ENCODE measurements around the gene CEACAM21.

CEACAM21 gene

DNA sequence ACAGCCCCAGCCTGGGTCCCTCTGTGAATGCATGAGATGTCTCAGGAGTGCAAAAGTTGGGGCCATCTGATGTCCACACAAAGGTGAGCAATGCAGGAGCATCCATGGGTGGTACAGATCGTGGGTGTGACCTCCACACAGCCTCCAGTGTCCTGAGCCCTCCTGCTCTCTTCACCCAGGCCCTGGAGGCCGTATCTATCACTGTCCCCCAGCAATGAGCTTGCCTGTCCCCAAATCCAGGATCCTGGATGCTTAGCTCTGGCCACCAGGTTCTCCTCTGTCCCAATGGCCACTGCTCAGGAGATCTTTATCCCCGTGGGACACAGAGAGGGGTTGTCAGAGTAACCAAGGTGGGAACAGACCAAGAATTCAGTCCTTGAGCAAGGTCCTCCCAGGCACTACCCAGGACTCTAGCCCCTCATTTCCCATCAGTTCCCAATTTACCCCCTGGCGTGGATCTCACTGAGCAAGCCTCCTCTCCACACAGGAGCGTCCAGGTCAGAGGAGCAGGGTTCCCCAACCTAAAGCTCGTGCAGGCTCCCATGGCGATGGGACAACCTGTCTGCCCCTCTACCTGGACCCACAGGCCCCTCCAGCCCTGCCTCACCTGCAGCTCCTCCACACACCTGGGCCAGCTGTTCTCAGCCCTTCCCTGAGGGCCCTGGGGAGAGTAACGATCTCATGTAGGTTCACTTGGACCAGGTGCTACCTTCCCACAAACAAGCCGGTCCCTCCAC, 11.3 kb downstream of the CEACAM21 start:
- no peak for ATAC-seq

DNA sequence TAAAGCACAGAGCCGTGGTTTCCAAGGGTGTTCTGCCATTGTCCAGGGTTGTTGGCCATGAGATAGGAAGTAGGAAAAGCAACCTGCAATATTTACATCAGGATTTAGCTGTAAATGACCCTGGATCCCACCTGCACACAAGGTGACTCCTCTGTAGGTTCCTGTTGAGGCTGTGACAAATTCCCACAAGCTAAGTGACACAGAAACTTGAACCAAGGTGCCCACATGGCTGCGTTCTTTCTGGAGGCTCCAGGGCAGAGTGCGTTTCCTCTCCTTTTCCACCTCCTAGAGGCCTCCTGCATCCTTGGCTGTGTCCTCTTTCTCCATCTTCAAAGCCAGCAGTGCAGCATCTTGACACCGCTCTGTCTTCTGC, 11.9 kb downstream of the CEACAM21 start:
- ATAC-seq = no peak

DNA sequence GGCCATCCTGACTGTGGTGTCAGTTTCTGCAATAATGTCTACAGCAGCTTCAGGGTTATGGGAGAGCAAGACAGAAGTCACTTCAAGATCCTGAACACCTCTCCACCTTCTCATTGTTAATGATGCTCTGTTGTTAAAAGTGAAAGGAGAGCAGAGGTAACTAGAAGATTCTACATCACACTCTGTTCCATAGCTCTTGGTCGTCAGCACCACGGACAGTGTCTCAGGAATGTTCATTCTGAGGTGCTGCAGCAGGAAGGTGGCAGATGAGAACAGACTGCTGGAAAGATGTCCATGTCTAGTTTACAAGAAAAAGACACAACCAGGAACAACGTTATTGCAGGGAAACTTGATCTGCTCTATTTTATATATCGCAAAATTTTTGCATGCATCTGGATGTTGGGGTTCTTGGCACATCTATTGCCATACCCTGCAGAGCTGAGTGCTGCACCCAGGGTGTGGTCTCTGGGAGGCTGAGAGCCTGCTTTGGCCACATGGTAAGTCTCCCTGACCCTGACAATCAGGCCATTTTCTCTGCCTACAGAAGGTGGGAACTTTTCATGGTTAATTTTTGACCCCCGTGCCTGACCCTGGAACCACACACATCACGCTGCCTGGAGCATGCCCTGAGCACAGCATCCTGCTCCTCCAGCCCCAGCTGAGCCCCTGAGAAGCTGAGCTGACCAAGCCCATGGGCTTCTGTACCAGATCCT, 12.7 kb downstream of the CEACAM21 start:
- ATAC-seq = no peak

DNA sequence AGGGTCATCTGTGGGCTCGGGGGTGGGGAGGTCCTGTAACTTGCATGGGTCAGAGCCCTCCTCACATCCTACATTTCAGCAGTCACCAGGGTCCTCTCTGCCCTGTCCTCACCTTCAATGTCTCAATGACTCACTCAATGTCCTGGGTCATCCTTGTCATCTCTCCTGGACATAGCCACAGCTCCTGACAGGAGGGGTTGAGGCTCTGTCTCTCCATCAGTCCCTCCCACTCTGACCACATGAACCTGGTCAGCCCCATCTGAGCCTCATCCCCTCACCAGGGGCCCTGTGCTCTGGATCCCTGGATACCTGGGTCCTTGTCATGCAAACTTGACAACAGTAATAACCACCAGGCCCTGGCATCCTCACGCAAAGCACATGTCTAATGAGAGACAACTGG, 13.4 kb downstream of the CEACAM21 start:
- no peak for ATAC-seq

DNA sequence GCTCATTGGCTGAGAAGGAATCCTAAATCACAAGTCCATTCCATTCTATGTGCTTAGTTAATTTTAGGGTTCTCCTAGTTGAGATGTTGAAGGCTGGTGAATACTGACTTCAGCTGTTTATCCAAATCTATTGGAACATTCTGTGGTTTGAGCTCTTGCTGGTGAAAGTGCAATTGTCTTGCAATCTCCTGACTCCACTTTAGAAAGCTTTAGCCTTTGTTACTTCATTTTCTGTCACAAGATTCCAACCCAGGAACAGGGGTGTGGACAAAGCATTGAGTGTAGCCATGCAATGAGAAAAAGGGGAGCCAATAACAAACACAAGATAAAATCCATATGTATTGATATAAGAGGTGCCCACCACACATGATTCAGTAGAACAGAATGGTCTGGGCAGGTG, 15.0 kb downstream of the CEACAM21 start:
- no peak for ATAC-seq

DNA sequence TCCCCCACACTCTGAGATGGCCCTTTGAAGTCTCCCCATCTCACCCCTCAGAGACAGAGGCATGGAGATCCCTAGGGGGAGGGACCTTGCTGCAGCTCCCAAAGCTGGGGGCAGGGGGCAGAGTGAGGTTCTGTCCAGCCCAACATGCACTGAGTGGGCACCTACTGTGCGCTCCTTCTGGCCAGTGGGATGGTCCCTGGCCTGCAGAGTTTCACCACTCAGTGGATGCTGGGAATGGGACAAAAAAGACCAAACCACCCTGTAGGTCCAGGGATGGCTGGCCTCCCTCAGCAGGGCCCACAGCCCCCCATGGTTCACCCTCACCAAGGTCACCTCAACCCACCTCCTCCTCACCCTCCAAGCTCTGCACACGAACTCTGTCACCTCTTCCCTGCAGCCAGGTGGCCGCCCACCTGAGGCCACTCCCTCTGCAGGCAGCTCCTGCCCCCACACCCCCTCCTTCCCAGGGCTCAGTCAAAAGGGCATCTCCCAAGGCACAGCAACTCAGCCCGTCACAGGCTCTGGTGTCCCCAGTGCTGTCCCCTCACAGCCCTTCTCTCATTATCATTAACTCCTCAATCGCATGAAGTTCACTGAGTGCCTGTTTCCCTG, 16.1 kb downstream of the CEACAM21 start:
- no peak for ATAC-seq

DNA sequence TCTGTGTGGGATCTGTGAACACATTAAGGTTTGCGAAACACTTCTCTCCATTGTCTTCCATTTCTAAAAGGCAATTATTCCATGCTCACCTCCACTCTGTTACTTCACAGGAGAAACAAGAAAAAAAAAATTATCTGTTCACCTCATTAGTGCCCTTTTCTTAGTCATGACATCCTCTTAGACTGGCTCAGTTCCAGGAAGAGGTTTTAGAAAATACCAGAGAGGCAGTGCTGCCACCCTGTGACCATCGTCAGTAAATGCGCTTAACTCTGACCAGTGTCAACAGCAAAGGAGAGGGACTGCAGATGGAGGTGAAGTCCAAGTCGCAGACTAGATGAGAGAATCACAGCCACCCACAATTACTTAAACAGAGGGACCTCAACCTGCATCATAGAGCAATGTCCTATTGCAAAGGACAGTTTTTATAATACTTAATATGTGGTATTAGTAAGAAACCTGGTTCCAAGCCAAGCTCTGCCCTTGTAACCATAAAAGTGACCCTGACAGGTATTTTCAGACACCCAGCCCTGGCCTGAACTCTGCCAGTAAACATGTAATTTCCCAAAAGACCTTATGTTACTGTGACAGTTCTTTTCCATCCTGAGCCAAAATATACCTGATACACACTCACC, 19.4 kb downstream of the CEACAM21 start:
- peak; percentile 87 to 92 for ATAC-seq

DNA sequence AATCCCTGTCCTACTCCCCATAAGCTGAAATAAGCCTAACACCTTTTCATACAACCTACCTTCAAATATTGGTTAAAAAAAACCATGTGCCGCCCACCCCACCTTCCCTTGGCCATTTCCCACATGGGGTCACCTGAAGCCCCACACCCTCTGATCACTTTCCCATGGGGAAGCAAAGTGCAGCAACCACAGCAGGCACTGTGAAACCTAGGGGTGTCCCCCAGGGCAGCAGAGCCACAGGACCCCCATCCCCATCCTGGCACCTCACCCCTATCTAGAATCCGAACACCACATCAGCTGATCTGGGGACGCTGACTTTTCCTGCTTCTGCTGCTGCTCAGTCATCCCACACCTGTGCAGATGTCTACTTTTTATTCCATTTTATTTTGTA, 19.9 kb downstream of the CEACAM21 start:
- ATAC-seq = no peak

DNA sequence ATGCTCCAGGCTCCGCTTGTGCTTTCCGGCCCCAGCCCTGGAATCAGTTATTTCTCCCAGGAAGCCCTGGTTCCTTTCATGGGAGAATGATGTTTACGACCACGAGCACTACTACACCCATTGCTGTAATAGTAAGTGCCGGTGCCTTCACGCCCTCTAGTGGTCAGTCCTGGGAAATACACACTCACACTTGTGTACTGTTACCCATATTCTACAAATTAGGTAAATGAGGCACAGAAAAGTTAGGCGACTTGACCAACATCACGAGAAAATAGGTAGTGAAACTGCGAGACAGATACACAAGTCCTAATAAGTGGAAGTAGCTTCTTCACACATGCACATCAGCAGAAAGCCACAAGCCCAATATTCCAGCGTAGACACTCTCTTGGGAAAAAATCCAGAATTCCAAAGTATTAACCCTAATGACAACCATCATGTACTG, 21.7 kb downstream of the CEACAM21 start:
- peak; percentile 74 to 87 for ATAC-seq

DNA sequence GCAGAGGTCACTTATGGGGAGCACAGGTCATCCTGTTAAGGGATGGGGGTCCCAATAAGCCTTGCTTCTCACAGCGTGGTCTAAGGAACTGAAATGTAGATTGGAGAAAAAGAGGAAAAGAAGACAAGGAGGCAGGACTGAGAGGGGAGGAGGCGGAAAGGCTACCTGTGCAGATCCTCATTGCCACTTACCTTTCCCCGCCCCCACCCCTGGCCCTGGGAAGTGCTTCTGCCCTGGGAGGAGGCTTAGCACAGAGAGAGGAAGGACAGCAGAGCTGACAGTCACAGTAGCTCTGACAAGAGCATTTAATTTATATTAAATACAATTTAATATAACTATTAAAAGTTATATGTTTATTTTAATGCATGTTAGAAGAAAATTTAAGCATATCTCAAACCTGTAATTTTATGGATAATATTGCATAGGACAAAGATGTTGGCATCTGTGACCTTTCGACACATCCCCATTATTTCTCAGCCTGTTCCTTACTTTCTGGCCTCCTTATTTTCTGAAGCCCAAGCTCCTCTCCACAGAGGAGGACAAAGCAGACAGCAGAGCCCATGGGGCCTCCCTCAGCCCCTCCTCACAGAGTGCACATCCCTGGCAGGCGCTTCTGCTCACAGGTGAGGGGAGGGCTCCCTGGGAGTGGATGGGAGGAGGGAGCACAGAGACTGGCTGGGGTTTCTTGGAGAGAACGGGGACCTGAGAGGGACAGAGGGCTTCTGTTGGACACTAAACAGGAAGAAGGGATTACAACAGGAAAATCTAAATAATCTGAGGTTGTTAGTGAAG, 23.4 kb downstream of the CEACAM21 start:
- ATAC-seq = no peak

DNA sequence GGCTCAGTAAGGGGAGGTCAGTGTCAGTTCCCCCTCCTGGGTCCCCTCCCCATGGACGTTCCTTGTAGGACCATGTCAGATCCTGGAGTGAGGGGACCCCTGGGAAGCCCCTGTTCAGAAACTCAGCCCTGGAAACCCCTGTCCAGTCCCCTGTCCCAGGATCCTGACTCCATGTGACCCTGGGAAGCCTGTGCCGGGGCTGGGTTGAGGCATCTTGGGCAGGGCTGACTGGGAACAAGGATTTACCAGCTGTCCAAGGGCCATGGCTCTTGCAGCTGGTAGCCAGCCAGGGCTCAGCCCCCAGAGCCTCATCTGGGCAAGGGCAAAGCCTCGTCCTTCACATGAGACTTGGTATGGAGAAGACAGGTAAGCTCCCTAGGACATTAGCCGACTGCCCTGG, 25.8 kb downstream of the CEACAM21 start:
- no peak for ATAC-seq

DNA sequence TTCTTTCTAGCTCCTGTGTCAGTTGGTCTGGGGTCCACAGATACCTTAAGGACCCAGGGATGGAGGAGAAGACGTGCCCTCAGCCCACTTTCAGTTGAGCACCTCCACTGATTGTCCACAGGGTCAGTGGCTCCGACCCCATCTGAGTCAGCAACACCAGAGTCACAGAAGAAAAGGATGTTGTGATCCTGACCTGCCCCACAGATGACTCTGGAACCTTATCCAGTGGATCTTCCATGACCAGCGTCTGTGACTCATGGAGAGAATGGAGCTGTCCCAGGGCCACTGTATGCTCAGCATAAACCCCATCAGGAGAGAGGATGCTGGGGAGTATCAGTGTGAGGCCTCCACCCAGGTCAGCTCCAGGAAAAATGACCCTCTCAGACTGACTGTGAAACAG, 28.9 kb downstream of the CEACAM21 start:
- no peak for ATAC-seq

DNA sequence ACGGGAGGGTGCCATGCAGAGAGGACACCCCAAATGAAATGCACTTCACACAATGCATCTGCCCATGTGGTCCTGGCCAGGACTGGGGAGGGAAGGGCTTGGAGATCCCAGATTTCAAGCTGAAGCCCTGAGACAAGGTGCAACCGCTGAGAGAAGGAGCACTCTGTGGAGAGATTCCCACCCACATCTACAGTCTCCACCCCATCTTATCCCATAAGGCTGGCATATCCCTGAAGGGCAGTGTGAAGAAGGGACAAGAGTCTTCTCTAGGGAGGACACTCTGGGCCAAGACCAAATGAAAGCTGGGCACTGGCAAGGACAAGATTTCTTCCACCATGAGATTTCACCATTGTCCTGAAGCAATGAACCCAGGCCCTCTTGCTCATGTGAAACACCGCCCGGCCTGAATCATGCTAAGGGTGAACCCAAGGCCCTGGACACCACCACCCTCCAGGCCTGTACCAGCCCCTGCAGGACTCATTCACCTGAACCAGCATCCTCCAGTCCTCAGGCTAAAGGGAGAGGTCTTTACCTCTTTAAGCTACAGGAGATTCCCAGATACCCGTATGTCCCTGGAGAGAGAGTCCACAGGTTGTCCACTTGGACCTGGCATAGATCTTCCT, 30.4 kb downstream of the CEACAM21 start:
- ATAC-seq = no peak

DNA sequence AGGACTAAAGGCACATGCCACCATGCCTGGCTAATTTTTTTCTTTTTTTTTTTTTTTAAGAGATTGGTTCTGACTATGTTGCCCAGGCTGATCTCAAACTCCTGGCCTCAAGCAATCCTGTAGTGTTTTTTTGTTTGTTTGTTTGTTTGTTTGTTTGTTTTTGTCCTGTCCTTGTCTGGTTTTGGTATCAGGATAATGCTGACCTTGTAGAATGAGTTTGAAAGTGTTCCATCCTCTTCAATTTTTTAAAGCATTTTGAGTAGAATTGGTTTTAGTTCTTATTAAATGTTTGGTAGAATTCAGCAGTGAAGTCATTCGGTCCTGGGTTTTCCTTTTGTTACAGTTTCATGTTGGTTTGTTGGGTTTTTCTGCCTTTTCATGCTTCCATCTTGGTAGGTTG, 31.7 kb downstream of the CEACAM21 start:
- no peak for ATAC-seq

DNA sequence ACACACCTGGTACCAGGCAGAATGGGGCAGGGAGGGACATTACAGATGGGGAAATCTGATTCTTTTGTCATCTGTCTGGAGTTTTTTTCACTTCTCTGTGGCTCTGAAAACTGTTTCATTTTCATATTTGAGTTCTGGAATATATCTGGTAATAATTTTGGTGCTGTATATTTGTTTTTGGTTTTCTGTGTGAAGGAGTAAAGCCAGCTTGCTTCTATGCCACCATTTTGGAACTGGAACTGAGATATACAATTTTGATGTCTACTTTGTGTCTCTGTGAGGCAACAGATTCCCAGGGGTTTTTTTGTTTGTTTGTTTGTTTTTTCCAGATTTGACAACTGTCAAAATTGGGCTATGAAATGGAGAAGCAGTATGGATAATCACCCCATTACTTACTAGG, 34.8 kb downstream of the CEACAM21 start:
- ATAC-seq = no peak

DNA sequence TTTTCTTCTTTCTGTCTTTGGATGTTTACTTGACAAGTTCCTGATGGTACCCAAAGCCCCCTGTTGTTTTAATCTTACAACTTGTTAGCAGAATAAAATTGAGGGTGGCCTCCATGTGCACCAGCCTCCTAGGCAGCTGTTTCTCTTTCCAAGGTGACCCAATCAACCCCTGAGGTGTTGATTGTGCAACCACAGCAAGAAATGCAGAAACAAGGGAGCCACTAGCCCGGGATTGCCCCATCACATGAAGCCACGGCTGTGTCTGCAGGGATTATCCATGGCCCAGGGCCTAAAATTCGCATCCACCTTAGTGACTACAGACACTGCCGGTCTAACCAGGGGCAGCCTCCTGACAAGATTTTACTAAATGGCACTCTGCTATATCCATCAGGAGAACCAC, 36.5 kb downstream of the CEACAM21 start:
- ATAC-seq = no peak

DNA sequence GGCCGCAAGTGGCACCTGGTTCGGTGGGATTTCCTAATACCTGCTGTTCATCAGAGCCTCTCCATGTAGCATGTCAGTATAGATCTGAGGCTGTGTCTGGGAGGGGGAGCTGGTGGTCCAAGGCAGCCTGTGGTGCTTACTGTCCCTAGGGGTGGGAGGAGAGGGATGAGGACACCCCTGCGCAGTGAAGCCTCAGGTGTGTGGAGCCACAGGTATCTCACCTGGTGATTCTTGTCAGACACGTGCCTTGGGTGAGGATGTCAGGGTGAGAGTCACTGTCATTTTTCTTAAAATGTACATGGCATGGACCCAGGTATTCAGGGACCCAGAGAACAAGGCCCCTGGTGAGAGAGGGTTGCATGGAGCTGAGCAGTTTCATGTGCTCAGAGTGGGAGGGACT, 39.2 kb downstream of the CEACAM21 start:
- no peak for ATAC-seq

DNA sequence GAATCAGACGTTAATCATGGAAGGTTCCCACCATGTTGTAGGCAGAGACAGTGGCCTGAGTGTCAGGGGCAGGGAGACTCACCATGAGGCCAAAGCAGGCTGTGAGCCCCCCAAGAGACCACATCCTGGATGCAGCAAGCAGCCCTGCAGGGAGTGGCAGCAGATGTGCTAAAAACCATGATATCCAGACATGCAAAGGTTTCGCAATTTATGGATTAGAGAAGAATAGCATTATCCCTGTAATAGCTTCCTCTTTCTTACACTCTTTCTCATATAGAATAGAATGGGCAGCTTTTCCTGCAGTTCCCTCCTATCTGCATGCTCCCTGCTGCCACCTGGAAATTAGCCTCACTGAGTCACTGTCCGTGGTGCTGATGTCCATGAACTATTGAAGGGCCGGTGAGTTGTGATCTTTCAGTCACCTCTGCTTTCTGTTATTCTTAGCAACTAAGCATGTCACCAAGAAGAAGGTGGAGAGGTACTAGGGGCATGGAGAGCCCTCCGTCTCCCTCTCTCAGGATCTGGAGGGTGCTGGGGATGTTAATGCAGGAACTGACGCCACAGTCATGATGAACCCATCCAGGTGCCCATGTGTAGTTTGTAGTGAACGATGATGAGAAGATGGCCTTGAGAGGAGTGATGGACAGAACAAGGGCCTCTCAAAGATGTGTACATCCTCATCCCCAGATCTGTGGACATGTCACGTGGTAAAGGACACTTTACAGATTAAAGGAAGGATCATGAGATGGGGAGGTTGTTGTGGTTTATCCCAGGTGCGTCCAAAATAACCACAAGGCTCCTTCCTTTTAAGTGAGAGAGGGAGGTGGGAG, 41.0 kb downstream of the CEACAM21 start:
- no peak for ATAC-seq

DNA sequence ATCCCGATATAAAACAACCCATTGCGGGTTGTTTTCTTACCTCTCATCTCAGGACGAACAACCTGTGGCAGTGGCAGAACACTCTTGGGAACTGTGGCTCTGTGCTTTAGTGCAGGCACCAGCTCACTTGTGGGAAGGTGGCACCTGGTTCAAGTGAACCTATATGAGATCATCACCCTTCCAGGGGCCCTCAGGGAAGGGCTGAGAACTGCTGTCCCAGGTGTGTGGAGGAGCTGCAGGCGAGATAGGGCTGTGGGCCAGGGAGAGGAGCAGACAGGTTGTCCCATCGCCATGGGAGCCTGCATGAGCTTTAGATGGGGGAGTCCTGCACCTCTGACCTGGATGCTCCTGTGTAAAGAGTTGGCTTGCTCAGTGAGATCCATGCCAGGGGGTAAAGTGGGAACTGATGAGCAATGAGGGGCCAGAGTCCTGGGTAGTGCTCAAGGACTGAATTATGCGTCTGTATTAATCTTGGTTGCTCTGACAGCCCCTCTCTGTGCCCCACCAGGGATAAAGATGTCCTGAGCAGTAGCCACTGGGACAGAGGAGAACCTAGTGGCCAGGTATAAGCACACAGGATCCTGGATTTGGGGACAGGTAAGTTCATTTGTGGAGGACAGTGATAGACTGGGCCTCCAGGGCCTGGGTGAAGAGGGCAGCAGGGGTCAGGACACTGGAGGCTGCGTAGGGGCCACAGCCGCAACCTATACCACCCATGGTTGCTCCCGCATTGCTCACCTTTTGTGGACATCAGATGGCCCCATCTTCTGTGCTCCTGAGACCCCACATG, 42.2 kb downstream of the CEACAM21 start:
- no peak for ATAC-seq

DNA sequence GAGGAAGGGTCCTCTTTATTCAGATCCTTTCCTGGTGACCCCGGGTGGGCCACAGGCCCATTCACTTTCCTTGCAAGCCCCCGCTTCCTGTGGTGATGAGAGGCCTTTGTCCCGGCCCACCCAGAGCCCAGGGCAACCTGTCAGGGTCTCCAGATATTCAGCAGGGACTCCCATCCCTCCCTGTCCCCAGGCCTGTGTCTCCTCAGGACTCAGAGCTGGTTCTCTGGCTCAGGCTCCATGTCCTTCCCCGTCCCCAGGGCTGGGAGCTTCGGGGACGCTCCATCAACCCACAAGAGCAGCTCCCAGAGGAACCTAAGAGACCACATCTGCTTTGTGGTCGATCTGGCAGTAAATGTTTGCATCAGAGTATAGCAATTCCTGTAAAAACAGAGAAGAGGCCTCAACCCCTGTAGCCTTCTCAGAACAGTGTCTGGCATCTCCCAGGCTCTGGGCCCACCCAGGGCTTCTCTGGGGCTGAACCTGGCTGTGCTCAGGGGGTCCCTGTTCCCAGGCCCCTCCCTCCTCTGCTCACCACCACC, 43.1 kb downstream of the CEACAM21 start:
- no peak for ATAC-seq

Data from activated CD4-positive, CD25-positive, alpha-beta regulatory T cell treated with anti-CD3 and anti-CD28 coated beads, Interleukin-2, amount 50 U/mL, for 24 hours (primary cell).